NB4 (cell line): ENCODE measurements around the gene TOX3.

Source experiments
- DNase-seq: peaks from one replicate; pipeline ENCODE4 v3.0.0; 2010; ENCODE audit warnings: low read depth
- H3K4me3 ChIP-seq: one replicate; pipeline ENCODE4 v1.5.1; 2011; ENCODE audit warnings: mild to moderate bottlenecking, low read depth, low read length, moderate library complexity
- CTCF ChIP-seq: IDR thresholded peaks from one replicate; pipeline ENCODE4 v1.5.1; 2012; ENCODE audit warnings: low read depth, low read length
- MAX ChIP-seq: IDR thresholded peaks from 2 replicates; pipeline ENCODE4 v1.6.1; 2011; ENCODE audit warnings: low read depth, low read length
- MYC ChIP-seq: IDR thresholded peaks from 2 replicates; pipeline ENCODE4 v1.6.1; 2011; ENCODE audit warnings: low read depth, low read length
- POLR2A ChIP-seq: IDR thresholded peaks from 2 replicates; pipeline ENCODE4 v1.6.1; 2011; ENCODE audit warnings: mild to moderate bottlenecking; ENCODE audit not compliant: insufficient read length; ENCODE audit errors: extremely low read depth

Gene TOX3

GRCh38 chr16:52389045-52389444 is 157.9 kb downstream of the TOX3 start:
- no peak for TF ChIP-seq CTCF
- TF ChIP-seq MYC = no peak
- TF ChIP-seq MAX = no peak
- TF ChIP-seq POLR2A = no peak
- H3K4me3 ChIP-seq = no peak overlapping the region
- DNase-seq = no peak
